Lower leg skin (tissue), 4 donors: Measurements from ENCODE around the gene GH1. TPM values are rescaled to one million over a fixed set of nuclear protein-coding genes. Genes with fewer than 3 reads are reported as not detected.
A peak's percentile ranks its signal among the peaks of the same experiment; 100 is the strongest.

Experiments
- DNase-seq, 2 donors: peaks; one replicate each; pipeline ENCODE4 v3.0.0-alpha.2; 2019; ENCODE audit warnings: low spot score in 2 of 2
- H3K4me3 ChIP-seq: fragments of 200-600 bp; sonication (generic); 2 replicates; pipeline ENCODE4 v1.5.1; 2017; ENCODE audit warnings: mild to moderate bottlenecking, low read depth; ENCODE audit not compliant: poor library complexity, severe bottlenecking
- POLR2A ChIP-seq, 2 donors: fragments of 450-650 bp; IDR thresholded peaks; one replicate each; pipeline ENCODE4 v1.6.1; 2016 to 2017; ENCODE audit warnings: antibody characterized with exemption in 2 of 2, mild to moderate bottlenecking in 1 of 2, moderate library complexity in 1 of 2
- WGBS, 2 donors: methylation state at CpG; one replicate each; pipeline ENCODE4 v1.1.5; 2018; 5-methylcytosine and 5-hydroxymethylcytosine counted together
- intact Hi-C: fragments of 100-400 bp; cut with DNase I; formaldehyde crosslinking; loops from one replicate; pipeline ENCODE4 v1.15.0; 2023; ENCODE audit warnings: low total_unique reads
- total RNA-seq, 4 donors: library from RNA; depleted of rRNA; stranded (reverse); fragments of >200 nt; gene quantifications; one replicate each; pipeline ENCODE4 v1.1.0, GENCODE V29; 2016
- TF ChIP-seq, protein P1 (sequence below), 3 donors: fragments of 450-650 bp; IDR thresholded peaks; one replicate each; pipeline ENCODE4 v1.5.1; 2016; ENCODE audit warnings: antibody characterized with exemption in 3 of 3, mild to moderate bottlenecking in 3 of 3, moderate library complexity in 2 of 3

GH1 gene
- total RNA-seq, 4 donors from 2014 or later, result not detected

DNA sequence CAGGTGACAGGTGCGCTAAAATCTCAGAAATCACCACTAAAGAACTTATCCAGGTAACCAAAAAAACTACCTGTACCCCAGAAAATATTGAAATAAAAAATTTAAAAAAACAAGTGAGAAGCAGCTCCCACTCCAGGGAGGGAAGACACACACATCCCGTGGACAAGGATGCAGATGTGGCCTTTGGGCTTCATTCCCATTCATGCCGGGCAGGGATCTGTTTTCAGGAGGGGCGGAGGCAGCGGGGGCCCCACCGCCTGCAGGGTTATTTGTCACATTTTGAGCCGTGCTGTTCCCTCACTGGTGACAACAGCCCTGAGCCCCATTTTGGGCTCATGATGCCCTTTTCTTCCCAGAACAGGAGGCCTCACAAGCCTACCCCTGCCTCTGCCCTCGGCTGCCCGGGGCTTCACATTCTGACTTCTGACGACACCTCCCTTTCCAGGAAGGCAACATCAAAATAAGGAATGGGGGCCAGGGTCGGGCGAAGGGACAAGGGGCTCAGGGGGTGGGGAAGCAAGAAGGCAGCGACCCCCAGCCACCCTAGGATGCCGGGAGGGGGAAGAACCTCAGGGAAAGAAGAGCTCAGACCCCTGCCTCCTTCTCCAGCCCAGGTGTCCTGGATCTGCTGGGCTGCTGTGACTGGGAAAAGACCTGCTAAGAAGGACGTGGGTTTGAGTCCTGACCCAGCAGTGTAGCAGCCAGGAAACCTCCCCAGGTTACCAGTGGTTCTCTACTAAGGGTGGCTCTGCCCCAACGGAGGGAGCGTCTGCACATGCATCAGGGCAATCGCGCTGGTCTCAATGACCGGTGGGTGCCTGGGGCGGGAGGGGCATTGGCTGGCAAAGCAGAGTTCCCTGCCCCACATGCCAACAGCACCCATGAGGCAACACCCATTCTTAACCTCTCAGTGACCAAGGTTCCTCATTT is 15.8 kb upstream of the GH1 start:
- TF ChIP-seq POLR2A (IDR thresholded peaks at IDR 0.05), result no peak
- TF ChIP-seq, protein P1, sequence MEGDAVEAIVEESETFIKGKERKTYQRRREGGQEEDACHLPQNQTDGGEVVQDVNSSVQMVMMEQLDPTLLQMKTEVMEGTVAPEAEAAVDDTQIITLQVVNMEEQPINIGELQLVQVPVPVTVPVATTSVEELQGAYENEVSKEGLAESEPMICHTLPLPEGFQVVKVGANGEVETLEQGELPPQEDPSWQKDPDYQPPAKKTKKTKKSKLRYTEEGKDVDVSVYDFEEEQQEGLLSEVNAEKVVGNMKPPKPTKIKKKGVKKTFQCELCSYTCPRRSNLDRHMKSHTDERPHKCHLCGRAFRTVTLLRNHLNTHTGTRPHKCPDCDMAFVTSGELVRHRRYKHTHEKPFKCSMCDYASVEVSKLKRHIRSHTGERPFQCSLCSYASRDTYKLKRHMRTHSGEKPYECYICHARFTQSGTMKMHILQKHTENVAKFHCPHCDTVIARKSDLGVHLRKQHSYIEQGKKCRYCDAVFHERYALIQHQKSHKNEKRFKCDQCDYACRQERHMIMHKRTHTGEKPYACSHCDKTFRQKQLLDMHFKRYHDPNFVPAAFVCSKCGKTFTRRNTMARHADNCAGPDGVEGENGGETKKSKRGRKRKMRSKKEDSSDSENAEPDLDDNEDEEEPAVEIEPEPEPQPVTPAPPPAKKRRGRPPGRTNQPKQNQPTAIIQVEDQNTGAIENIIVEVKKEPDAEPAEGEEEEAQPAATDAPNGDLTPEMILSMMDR (IDR thresholded peaks at IDR 0.05), result no peak
- WGBS, 2 donors, result 68 to 73% methylated on average over 21 of the region's 21 CpGs
- intact Hi-C loops, result no loop called here
- no peak overlapping the region for H3K4me3 ChIP-seq
- no peak for DNase-seq

DNA sequence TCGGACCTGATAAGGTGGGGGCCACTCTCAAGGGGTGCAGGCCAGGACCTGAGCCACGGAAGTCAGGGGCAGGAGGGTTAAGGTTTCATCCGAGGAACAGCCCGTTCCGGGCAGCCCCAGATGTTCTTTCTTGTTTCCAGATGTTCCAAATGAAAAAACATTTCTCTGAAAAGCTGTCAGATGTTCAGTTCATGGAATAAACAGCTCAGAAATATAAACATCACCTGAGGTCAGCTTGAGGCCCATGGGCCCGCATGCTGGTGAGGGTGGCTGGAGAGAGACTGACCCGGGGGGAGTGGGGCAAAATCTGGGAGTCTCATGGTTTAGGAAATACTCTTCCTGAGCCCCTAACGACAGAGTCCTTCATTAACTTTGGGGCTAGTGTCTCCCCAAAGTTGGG is 15.0 kb upstream of the GH1 start:
- TF ChIP-seq, protein P1 (IDR thresholded peaks at IDR 0.05), result no peak
- TF ChIP-seq POLR2A (IDR thresholded peaks at IDR 0.05), result no peak
- intact Hi-C loops, result no loop called here
- WGBS, 2 donors, result 79 to 95% methylated on average over 8 of the region's 8 CpGs
- H3K4me3 ChIP-seq, result no peak overlapping the region
- DNase-seq, result no peak

DNA sequence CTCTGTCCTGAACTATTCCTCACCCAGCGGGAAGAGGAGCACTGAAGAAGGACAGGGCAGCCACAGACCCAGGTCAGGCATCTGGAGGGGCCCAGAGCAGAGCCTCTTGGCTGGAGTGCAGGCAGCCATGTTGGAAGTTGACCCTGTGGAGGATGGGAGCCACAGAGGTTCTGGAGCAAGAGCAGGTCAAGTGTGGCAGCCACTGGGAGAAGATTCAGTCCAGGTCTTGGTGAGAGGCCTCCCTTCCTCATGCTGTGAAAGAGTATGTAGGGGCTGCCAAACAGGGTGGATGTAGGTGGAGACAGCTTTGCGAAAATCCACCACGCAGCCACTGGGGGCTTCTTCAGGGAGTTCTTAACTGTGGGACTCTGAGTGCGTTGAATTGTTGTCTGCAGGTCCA is 14.1 kb upstream of the GH1 start:
- no peak overlapping the region for H3K4me3 ChIP-seq
- TF ChIP-seq POLR2A (IDR thresholded peaks at IDR 0.05), result no peak
- TF ChIP-seq, protein P1 (IDR thresholded peaks at IDR 0.05), result no peak
- WGBS, 2 donors, result 91 to 92% methylated on average over 4 of the region's 4 CpGs
- no peak for DNase-seq
- intact Hi-C loops, result no loop called here

DNA sequence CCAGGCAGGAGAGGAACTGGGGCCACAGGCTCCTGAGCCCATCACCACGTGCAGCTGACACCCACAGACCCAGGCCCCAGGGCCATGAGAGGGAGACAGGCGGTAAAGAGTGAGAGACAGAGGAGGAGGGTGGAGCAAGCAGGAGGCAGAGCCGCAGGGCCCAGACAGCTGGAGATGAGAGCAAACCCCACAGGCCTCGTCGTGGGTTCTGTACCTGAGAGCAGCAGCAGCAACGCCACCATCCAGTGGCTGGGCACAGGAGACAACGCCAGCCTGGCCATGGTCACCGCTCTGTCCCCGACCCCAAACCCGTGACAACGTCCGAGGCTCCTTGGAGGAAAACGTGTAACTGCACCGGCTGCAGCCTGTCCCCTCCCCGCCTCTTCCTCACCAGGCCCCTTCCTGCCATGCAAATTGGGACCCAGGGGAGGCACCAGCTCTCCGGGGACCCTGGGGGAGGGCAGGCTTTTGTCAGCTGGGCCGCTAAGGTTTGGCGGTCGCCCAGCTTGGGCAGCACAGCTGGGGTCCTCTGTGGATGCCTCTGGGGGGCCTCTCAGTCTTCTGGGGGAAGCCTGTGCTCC is 13.4 kb upstream of the GH1 start, which contains the start of gene CD79B:
CD79B (minus strand) TSS at position 351 of the 581 bp plus-strand sequence; CDS start at position 281, 70 bp downstream.
- 71 to 76% methylated on average over 6 to 19 of the region's 19 CpGs for WGBS, 2 donors
- intact Hi-C loops, result no loop called here
- no peak for TF ChIP-seq POLR2A (IDR thresholded peaks at IDR 0.05)
- TF ChIP-seq, protein P1 (IDR thresholded peaks at IDR 0.05), result no peak
- DNase-seq, result no peak
- no peak within 1 kb of the TSS for H3K4me3 ChIP-seq

DNA sequence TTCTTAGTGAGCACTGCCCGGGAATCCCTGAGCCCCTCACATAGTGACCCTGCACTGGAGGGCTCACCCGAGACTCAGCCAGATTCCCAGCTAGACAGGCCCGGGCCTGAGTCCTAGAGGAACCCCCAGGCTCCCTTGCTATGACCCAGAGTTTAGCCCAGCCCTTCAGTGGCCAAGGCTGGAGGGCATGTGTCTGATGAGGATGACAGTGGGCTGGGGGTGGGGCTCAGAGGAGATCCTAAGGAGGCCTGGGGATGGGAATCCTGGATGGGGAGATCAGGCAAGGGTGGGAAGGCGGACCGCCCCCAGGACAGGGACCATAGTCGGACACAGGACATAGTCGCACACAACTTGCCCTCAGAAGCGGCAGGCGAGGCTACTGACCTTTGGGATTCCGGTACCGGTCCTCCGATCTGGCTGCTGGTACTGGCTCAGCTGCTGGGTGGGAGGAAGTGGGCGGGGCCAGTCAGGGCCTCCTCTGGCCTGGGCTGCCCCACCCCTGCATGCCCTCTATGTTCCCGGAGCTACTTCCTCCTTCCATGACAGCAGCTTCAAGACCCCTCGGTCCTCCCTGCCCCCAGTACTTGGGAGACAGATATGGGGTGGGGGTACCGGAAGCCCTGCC is 12.4 kb upstream of the GH1 start:
- TF ChIP-seq, protein P1 (IDR thresholded peaks at IDR 0.05), result no peak
- TF ChIP-seq POLR2A (IDR thresholded peaks at IDR 0.05), result no peak
- intact Hi-C loops, result no loop called here
- DNase-seq, result peak; percentile 54 to 93
- 49 to 60% methylated on average over 14 of the region's 16 CpGs for WGBS, 2 donors
- no peak overlapping the region for H3K4me3 ChIP-seq
